WTC11 (cell line): Measurements from ENCODE around the gene XPO6. TPM values are rescaled to one million over a fixed set of nuclear protein-coding genes. Genes with fewer than 3 reads are reported as not detected.

Experiments
- ATAC-seq: fragments of 200-7000 bp; cut with Tn5 transposase; 2 replicates; pipeline ENCODE4 v1.10.0; 2021; ENCODE audit warnings: mild to moderate bottlenecking, moderate library complexity
- CTCF ChIA-PET: fragments of 300-600 bp; sonication (Branson Sonifier 250); formaldehyde crosslinking; loops from one replicate; lab custom pipeline; 2021; ENCODE audit warnings: antibody characterized with exemption; lab: Charles Lee
- POLR2A ChIA-PET: fragments of 350-600 bp; sonication (Branson Sonifier 250); formaldehyde crosslinking; loops from one replicate; lab custom pipeline; 2021; ENCODE audit warnings: antibody characterized with exemption; lab: Charles Lee
- DNase-seq: peaks from one replicate; pipeline ENCODE4 v3.0.0; 2021; ENCODE audit warnings: low spot score
- H3K27ac Mint-ChIP-seq: 2 replicates; pipeline ENCODE4 v1.8.0; 2021; ENCODE audit warnings: mixed read lengths
- H3K27me3 Mint-ChIP-seq: 2 replicates; pipeline ENCODE4 v1.8.0; 2021; ENCODE audit warnings: low read depth, mild to moderate bottlenecking, moderate library complexity, mixed read lengths
- H3K36me3 Mint-ChIP-seq: 2 replicates; pipeline ENCODE4 v1.8.0; 2021; ENCODE audit warnings: mixed read lengths
- H3K4me1 Mint-ChIP-seq: 2 replicates; pipeline ENCODE4 v1.8.0; 2022; ENCODE audit warnings: mixed read lengths
- H3K4me3 Mint-ChIP-seq: 2 replicates; pipeline ENCODE4 v1.8.0; 2021; ENCODE audit warnings: mild to moderate bottlenecking, moderate library complexity, mixed read lengths
- H3K9me3 Mint-ChIP-seq: 2 replicates; pipeline ENCODE4 v1.8.0; 2021; ENCODE audit warnings: mixed read lengths
- CREM ChIP-seq: sonication (generic); formaldehyde crosslinking; IDR thresholded peaks from 2 replicates; pipeline ENCODE4 v1.8.1; 2022; ENCODE audit warnings: mild to moderate bottlenecking, missing genetic modification reagents, moderate library complexity
- CTCF ChIP-seq: fragments of 200-600 bp; IDR thresholded peaks from 2 replicates; pipeline ENCODE4 v1.8.0; 2022; ENCODE audit warnings: antibody characterized with exemption
- GABPB1 ChIP-seq: sonication (generic); formaldehyde crosslinking; IDR thresholded peaks from 2 replicates; pipeline ENCODE4 v1.8.1; 2023; ENCODE audit warnings: mild to moderate bottlenecking, missing genetic modification reagents
- HMGA2 ChIP-seq: fragments of 250-450 bp; sonication (Bioruptor Pico); IDR thresholded peaks from 2 replicates; pipeline ENCODE4 v1.4.0; 2021; ENCODE audit warnings: mild to moderate bottlenecking, moderate library complexity
- HMGXB4 ChIP-seq: sonication (generic); formaldehyde crosslinking; IDR thresholded peaks from 2 replicates; pipeline ENCODE4 v1.8.1; 2023; ENCODE audit warnings: mild to moderate bottlenecking, moderate library complexity, missing genetic modification reagents
- KAT7 ChIP-seq: sonication (generic); formaldehyde crosslinking; IDR thresholded peaks from 2 replicates; pipeline ENCODE4 v1.8.1; 2023; ENCODE audit warnings: missing genetic modification reagents, mild to moderate bottlenecking, borderline replicate concordance
- NFYB ChIP-seq: sonication (generic); formaldehyde crosslinking; conservative IDR thresholded peaks from 2 replicates; pipeline ENCODE4 v1.8.0; 2022; ENCODE audit warnings: low read depth, missing genetic modification reagents
- NR2C2 ChIP-seq: sonication (generic); formaldehyde crosslinking; IDR thresholded peaks from 2 replicates; pipeline ENCODE4 v1.8.0; 2022; ENCODE audit warnings: mild to moderate bottlenecking, missing genetic modification reagents
- OVOL2 ChIP-seq: fragments of 250-450 bp; sonication (Bioruptor Pico); IDR thresholded peaks from 2 replicates; pipeline ENCODE4 v1.9.0; 2021; ENCODE audit warnings: mild to moderate bottlenecking, borderline replicate concordance
- SOX15 ChIP-seq: fragments of 250-450 bp; sonication (Bioruptor Pico); IDR thresholded peaks from 2 replicates; pipeline ENCODE4 v1.9.0; 2021; ENCODE audit warnings: mild to moderate bottlenecking
- ZBTB21 ChIP-seq: sonication (generic); formaldehyde crosslinking; IDR thresholded peaks from 2 replicates; pipeline ENCODE4 v1.8.1; 2023; ENCODE audit warnings: mild to moderate bottlenecking, missing genetic modification reagents, borderline replicate concordance
- ZBTB43 ChIP-seq: sonication (generic); formaldehyde crosslinking; IDR thresholded peaks from 2 replicates; pipeline ENCODE4 v1.8.1; 2023; ENCODE audit warnings: mild to moderate bottlenecking, missing genetic modification reagents
- ZNF121 ChIP-seq: sonication (generic); formaldehyde crosslinking; IDR thresholded peaks from 2 replicates; pipeline ENCODE4 v1.8.0; 2023; ENCODE audit warnings: missing genetic modification reagents
- ZNF281 ChIP-seq: sonication (generic); formaldehyde crosslinking; IDR thresholded peaks from 2 replicates; pipeline ENCODE4 v1.8.0; 2023; ENCODE audit warnings: mild to moderate bottlenecking, missing genetic modification reagents
- ZNF396 ChIP-seq: fragments of 250-450 bp; sonication (Bioruptor Pico); IDR thresholded peaks from 2 replicates; pipeline ENCODE4 v1.8.0; 2021; ENCODE audit warnings: mild to moderate bottlenecking, moderate library complexity, borderline replicate concordance
- ZNF425 ChIP-seq: fragments of 250-450 bp; sonication (Bioruptor Pico); conservative IDR thresholded peaks from 2 replicates; pipeline ENCODE4 v1.9.0; 2021; ENCODE audit warnings: mild to moderate bottlenecking
- total RNA-seq: library from RNA; stranded (reverse); gene quantifications from 3 replicates; pipeline ENCODE4 v1.2.3, GENCODE V29; 2021

The XPO6 gene
- total RNA-seq, 1 experiment from 2014 or later, result 160 TPM

GRCh38 chr16:28091656-28092055 is 120.1 kb downstream of the XPO6 start (continued):
- TF ChIP-seq ZNF396 (CRISPR knock-in tag) (no peak), ZNF281 (no peak), HMGA2 (CRISPR knock-in tag) (no peak), ZBTB43 (CRISPR knock-in tag) (no peak), KAT7 (no peak), NFYB (CRISPR knock-in tag) (no peak)

- H3K4me3 Mint-ChIP-seq, result no peak overlapping the region
- ATAC-seq, result peak; percentile 71
- DNase-seq, result peak; percentile 88
- H3K9me3 Mint-ChIP-seq, result no peaks in the 10 kb centered on the region
- CTCF ChIA-PET, result interaction anchor here (0.5 to 4.5 kb wide), 55 partner anchors 9 to 541 kb away, joined by 3 to 53 read pairs (median 4); partner anchors contain the start of genes GSG1L, KATNIP and SBK1
- peaks cover 35% of the 10 kb centered on the region for H3K4me1 Mint-ChIP-seq
- POLR2A ChIA-PET, result interaction anchor here (0.7 kb wide), 1 partner anchor 100 kb away, joined by 3 read pairs; no protein-coding TSS in a partner anchor
- no peaks in the 10 kb centered on the region for H3K36me3 Mint-ChIP-seq
- peak overlapping the region; percentile 41; the same call in 1 of the 2 replicates for H3K27ac Mint-ChIP-seq
- no peaks in the 10 kb centered on the region for H3K27me3 Mint-ChIP-seq
- TF ChIP-seq NR2C2 (CRISPR knock-in tag) (no peak), ZNF121 (CRISPR knock-in tag) (peak; percentile 60; the same call in 1 of the 2 replicates), HMGXB4 (CRISPR knock-in tag) (peak; percentile 68; the same call in 1 of the 2 replicates), ZBTB21 (CRISPR knock-in tag) (no peak), ZBTB43 (CRISPR knock-in tag) (no peak), KAT7 (no peak), ZNF396 (CRISPR knock-in tag) (no peak), SOX15 (CRISPR knock-in tag) (no peak), ZNF425 (CRISPR knock-in tag) (no peak), OVOL2 (CRISPR knock-in tag) (no peak), GABPB1 (CRISPR knock-in tag) (no peak), CREM (peak; percentile 44; the same call in 1 of the 2 replicates), CTCF (peak; percentile 77; the same call in 1 of the 2 replicates)
- TF ChIP-seq, all 79 proteins: peak for 4
These were observed 121.0 kb downstream of the XPO6 start for GRCh38 chr16:28090646-28091377.
